NOMO-1 treated with DMSO at 0.1 percent for 48 hours (cell line): ENCODE data around the gene ZNF780B.

Experiments used
- DNase-seq: peaks from one replicate; lab custom pipeline; 2025; ENCODE audit not compliant: unreplicated experiment; lab: John Stamatoyannopoulos, UW

ZNF780B gene

GRCh38 chr19:40055832-40056504 is at the start of gene ZNF780B:
Gene ZNF780B (minus strand): TSS chr19:40056231. CDS start chr19:40050332, 5,899 bp downstream.
- DNase-seq = peak; percentile 61

- no peak for DNase-seq
These were observed 48.7 kb upstream of the ZNF780B start for GRCh38 chr19:40104754-40105153.

DNA sequence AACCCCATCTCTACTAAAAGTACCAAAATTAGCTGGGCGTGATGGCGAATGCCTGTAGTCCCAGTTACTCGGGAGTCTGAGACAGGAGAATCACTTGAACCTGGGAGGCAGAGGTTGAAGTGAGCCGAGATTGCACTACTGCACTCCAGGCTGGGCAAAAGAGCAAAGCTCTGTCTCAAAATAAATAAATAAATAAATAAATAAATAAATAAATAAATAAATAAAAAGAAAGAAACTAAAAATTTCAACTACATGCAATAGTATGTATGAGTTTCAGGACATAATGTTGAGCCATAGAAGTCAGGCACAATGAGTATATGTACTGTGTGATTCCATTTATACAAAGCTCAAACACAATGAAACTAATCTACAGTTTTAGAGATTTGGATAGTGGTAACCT is 47.6 kb upstream of the ZNF780B start:
- no peak for DNase-seq

DNA sequence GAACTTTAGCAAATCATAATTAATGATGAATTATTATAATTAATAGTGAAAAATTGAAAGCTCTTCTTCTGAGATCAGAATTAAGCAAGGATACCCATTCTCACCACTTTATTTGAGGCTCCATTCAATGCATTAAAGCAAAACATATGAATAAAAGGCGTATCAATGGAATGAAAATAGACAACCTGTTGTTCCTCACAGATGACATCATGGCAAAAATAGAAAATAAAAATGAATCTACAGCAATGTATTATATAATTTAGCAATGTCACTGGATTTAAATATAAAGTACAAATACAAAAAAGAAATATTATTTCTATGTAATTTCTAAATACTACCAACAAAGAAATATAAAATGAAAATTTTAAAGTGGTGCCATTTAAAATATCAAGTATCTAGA is 45.8 kb upstream of the ZNF780B start:
- no peak for DNase-seq

- no peak for DNase-seq
These were observed 37.4 kb upstream of the ZNF780B start for GRCh38 chr19:40093416-40093815.

- no peak for DNase-seq
These were observed 35.4 kb upstream of the ZNF780B start for GRCh38 chr19:40091205-40092129.

GRCh38 chr19:40090241-40091204 is 34.5 kb upstream of the ZNF780B start, which contains the start of gene ZNF780A:
Gene ZNF780A (minus strand): TSS chr19:40090943. CDS start chr19:40084753, 6,190 bp downstream.
- DNase-seq = peak; percentile 54

DNA sequence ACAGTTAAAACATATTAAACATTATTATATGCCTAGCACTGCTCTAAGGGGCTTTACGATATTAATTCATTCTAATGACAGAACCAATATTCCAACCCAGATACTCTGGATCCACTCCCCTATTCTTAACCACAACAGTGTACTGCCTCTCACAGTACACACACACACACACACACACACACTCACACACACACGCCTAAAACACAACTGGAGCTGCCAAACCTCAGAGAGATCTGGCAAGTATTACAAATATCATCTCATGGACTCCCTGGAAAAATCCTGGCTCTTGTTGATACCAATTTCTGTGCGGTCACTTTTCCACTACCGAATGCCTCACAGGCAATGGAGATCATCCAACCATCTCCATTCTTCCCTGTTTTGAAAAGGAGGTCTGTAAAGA is 33.4 kb upstream of the ZNF780B start:
- no peak for DNase-seq

DNA sequence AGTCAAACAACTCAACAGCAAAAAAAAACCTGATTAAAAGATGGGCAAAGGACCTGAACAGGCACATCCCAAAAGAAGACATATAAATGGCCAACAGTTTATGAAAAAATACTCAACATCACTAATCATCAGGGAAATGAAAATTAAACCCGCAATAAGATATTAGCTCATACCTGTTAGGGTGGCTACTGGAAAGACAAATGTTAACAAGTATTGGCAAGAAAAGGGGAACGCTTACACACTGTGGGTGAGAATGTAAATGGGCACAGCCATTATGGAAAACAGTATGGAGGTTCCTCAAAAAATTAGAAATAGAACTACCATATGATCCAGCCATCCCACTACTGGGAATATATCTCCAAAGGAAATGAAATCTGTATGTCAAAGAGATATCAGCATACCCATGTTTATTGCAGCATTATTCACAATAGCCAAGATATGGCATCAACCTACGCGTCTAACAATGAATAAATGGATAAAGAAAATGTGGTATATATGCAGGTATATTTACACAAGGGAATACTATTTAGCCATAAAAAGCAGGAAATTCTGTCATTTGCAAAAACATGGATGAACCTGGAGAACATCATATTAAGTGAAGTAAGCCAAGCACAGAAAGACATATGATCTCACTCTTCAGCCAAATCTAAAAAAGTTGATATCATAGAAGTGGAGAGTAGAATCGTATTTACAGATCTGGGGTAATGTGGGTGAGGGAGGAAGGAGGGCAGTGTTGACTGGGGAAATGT is 32.4 kb upstream of the ZNF780B start:
- DNase-seq = no peak

DNA sequence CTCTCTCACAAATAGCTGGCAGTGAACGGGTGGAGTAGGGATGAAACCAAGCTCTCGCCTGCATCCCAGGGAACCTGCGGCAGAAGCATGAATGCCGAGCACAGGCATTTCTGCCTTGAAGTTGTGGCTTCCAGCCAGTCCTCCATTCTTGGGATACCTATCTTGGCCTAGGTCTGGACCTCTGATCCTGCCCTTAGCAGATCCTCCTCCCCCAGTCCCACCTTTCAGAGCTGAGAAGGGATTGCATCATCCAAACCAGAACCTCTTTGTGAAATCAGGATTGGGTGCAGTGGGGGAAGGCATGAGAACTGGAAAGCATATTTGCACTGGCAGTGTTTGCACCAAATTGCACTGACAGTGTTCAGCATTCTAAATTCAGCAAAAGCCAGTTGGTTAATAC is 28.9 kb upstream of the ZNF780B start:
- no peak for DNase-seq

GRCh38 chr19:40081411-40081810 is 25.4 kb upstream of the ZNF780B start:
- DNase-seq = peak; percentile 57

DNA sequence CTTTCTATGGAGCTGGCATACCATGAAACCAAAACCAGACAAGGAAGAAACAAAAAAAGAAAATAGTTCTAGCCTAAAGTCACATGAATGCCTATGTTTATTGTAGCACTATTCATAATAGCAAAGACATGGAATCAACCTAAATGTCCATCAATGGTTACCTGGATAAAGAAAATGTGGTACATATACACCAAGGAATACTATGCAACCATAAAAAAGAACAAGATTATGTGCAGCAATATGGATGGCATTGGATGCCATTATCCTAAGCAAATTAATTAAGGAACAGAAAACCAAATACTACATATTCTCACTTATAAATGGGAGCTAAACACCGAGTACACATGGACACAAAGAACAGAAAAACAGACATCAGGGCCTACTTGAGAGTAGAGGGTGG is 24.3 kb upstream of the ZNF780B start:
- no peak for DNase-seq

- DNase-seq = no peak
These were observed 22.3 kb upstream of the ZNF780B start for GRCh38 chr19:40078377-40078776.

GRCh38 chr19:40070058-40070457 is 14.0 kb upstream of the ZNF780B start:
- DNase-seq = no peak

GRCh38 chr19:40059624-40060023 is 3.6 kb upstream of the ZNF780B start:
- no peak for DNase-seq

GRCh38 chr19:40057166-40057565 is 1.1 kb upstream of the ZNF780B start:
- DNase-seq = no peak

DNA sequence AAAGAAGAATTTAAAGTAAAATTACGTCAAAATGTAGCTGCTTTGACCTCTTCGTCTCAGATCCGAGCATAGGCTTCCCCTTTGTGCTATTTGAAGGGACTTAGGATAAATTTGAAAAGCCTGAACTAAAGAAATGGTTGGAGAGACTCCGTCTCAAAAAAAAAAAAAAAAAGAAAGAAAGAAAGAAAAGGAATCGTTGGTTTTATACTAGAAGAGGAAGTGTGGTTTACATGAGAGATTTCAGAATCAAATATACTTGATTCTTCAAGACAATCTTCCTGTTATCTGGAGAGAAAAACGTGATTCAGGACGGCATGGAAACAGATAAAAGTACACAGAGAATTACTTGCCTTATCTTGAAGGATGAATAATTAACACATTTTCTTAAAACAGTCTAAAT is 474 bp upstream of the ZNF780B start:
- DNase-seq = peak; percentile 35

DNA sequence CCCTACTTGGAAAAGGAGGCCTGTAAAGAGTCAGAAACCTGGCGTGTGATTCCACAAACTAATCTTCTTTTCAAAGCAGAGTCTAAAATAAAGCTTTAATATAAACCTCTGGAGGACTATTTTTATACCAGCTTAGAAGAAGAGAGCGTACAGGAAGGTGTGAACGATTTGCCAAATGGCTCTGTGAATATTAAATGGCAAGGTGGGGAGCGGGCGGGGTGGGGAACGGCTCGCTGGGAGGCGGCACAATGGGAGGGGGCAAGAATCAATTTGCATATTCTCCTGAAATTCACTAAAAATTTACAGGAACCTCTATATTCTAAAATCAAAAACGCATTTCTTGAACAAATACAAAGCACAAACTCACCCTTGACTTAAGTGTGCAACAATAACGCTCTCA is 982 bp downstream of the ZNF780B start:
- no peak for DNase-seq

DNA sequence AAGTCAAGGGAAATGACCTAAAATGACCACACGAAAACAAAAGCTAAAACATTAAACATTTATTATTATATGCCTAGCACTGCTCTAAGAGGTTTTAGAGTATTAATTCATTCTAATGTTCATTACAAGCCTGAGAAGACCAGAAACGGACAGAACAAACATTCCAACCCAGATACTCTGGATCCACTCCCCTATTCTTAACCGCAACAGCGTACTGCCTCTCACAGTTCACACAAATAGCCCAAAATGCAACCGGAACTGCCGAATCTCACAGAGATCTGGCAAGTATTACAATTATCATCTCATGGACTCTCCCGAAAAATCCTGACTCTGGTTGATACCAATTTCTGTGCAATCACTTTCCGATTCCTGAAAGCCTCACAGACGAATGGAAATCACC is 1.4 kb downstream of the ZNF780B start:
- DNase-seq = no peak

GRCh38 chr19:40053491-40053890 is 2.5 kb downstream of the ZNF780B start:
- DNase-seq = no peak
